Gastrocnemius medialis (tissue), 4 donors: ENCODE results near the gene CCL25. TPM values are rescaled to one million over a fixed set of nuclear protein-coding genes. Genes with fewer than 3 reads are reported as not detected.

Experiments used
- ATAC-seq, 2 donors: fragments of 150-250 bp; one replicate each; pipeline ENCODE4 v1.9.1; 2016
- DNase-seq, 2 donors: peaks; one replicate each; pipeline ENCODE4 v3.0.0-alpha.2; 2019
- H3K27ac ChIP-seq, 4 donors: fragments of 200-600 bp; sonication (generic); 1 replicate in 1 of 4; 2 replicates in 3 of 4; pipeline ENCODE4 v1.5.1; 2016 to 2018; ENCODE audit warnings: mild to moderate bottlenecking in 2 of 4, moderate library complexity in 1 of 4
- H3K27me3 ChIP-seq, 3 donors: fragments of 200-600 bp; sonication (generic) in 2 of 3; 1 replicate in 1 of 3; 2 replicates in 2 of 3; pipeline versions ENCODE4 v1.5.1 to v1.6.0; 2016 to 2019; ENCODE audit warnings: mild to moderate bottlenecking in 1 of 3, moderate library complexity in 1 of 3
- H3K36me3 ChIP-seq, 2 donors: fragments of 200-600 bp; sonication (generic) in 1 of 2; one replicate each; pipeline ENCODE4 v1.5.1; 2017 to 2018
- H3K4me1 ChIP-seq, 2 donors: fragments of 200-600 bp; sonication (generic) in 1 of 2; one replicate each; pipeline ENCODE4 v1.5.1; 2016 to 2017; ENCODE audit warnings: mild to moderate bottlenecking in 2 of 2
- H3K4me3 ChIP-seq, 4 donors: fragments of 200-600 bp; sonication (generic) in 3 of 4; 1 replicate in 1 of 4; 2 replicates in 3 of 4; pipeline ENCODE4 v1.5.1; 2016 to 2019; ENCODE audit warnings: mild to moderate bottlenecking in 2 of 4
- H3K9me3 ChIP-seq, 3 donors: fragments of 200-600 bp; sonication (generic) in 2 of 3; 1 replicate in 1 of 3; 2 replicates in 2 of 3; pipeline ENCODE4 v1.5.1; 2016 to 2019
- CTCF ChIP-seq, 5 experiments: fragments of 450-650 bp in 3 of 5; fragments of 200-600 bp in 2 of 5; sonication (generic) in 2 of 5; IDR thresholded peaks in 4 of 5; conservative IDR thresholded peaks in 1 of 5; 1 replicate in 4 of 5; 2 replicates in 1 of 5; pipeline ENCODE4 v1.5.1; 2016 to 2019; ENCODE audit warnings: antibody characterized with exemption in 5 of 5, mild to moderate bottlenecking in 3 of 5, moderate library complexity in 3 of 5
- POLR2A ChIP-seq, 2 donors: fragments of 450-650 bp; IDR thresholded peaks; one replicate each; pipeline ENCODE4 v1.6.1; 2017; ENCODE audit warnings: antibody characterized with exemption in 2 of 2, mild to moderate bottlenecking in 2 of 2, moderate library complexity in 2 of 2
- in situ Hi-C, 4 donors: fragments of 200-750 bp; cut with MboI; loops; one replicate each; pipeline versions ENCODE4 v1.15.0 to v1.8.0; 2017; ENCODE audit warnings: low sequenced_read_pairs in 4 of 4
- intact Hi-C: fragments of 100-400 bp; cut with DNase I; formaldehyde crosslinking; loops from one replicate; pipeline ENCODE4 v1.15.1; 2023; ENCODE audit warnings: low total_unique reads
- total RNA-seq, 4 donors: library from RNA; depleted of rRNA; stranded (reverse); fragments of >200 nt; gene quantifications; one replicate each; pipeline versions ENCODE4 v1.1.0 to v1.2.3, GENCODE V29; 2016

CCL25 gene
- total RNA-seq, 4 donors from 2014 or later = not detected

GRCh38 chr19:8083141-8083540 is 30.6 kb downstream of the CCL25 start:
- no peak overlapping the region for H3K4me3 ChIP-seq
- no peak for ATAC-seq
- no peaks in the 10 kb centered on the region for H3K36me3 ChIP-seq
- no peaks in the 10 kb centered on the region for H3K4me1 ChIP-seq
- DNase-seq = no peak
- no peaks in the 10 kb centered on the region for H3K27me3 ChIP-seq
- intact Hi-C loops (no loop called here), in situ Hi-C loops (no loop called here)
- no peak for TF ChIP-seq CTCF (IDR thresholded peaks at IDR 0.05 in 4 of 5, conservative IDR thresholded peaks at IDR 0.05 in 1 of 5)
- no peak for TF ChIP-seq POLR2A (IDR thresholded peaks at IDR 0.05)
- H3K27ac ChIP-seq = no peak overlapping the region
- no peaks in the 10 kb centered on the region for H3K9me3 ChIP-seq

GRCh38 chr19:8084152-8084551 is 31.6 kb downstream of the CCL25 start:
- Histone ChIP-seq H3K27ac (no peak overlapping the region), H3K4me3 (no peak overlapping the region), H3K9me3 (no peaks in the 10 kb centered on the region), H3K27me3 (no peaks in the 10 kb centered on the region), H3K36me3 (no peaks in the 10 kb centered on the region), H3K4me1 (no peaks in the 10 kb centered on the region)
- ATAC-seq (no peak), DNase-seq (no peak)
- intact Hi-C loops = no loop called here
- in situ Hi-C loops = no loop called here
- no peak for TF ChIP-seq CTCF (IDR thresholded peaks at IDR 0.05 in 4 of 5, conservative IDR thresholded peaks at IDR 0.05 in 1 of 5)
- no peak for TF ChIP-seq POLR2A (IDR thresholded peaks at IDR 0.05)

GRCh38 chr19:8085598-8086408 is 33.2 kb downstream of the CCL25 start:
- Histone ChIP-seq H3K4me1 (no peaks in the 10 kb centered on the region), H3K36me3 (no peaks in the 10 kb centered on the region), H3K27me3 (no peaks in the 10 kb centered on the region), H3K4me3 (no peak overlapping the region), H3K9me3 (no peaks in the 10 kb centered on the region), H3K27ac (no peak overlapping the region)
- DNase-seq (no peak), ATAC-seq (no peak)
- in situ Hi-C loops = no loop called here
- TF ChIP-seq CTCF (IDR thresholded peaks at IDR 0.05 in 4 of 5, conservative IDR thresholded peaks at IDR 0.05 in 1 of 5) (no peak), POLR2A (IDR thresholded peaks at IDR 0.05) (no peak)
- intact Hi-C loops = no loop called here

GRCh38 chr19:8086849-8087248 is 34.3 kb downstream of the CCL25 start:
- no peak for TF ChIP-seq POLR2A (IDR thresholded peaks at IDR 0.05)
- no peak for TF ChIP-seq CTCF (IDR thresholded peaks at IDR 0.05 in 4 of 5, conservative IDR thresholded peaks at IDR 0.05 in 1 of 5)

More at GRCh38 chr19:8086849-8087248, 34.3 kb downstream of the CCL25 start:
- ATAC-seq (no peak), DNase-seq (no peak)
- Histone ChIP-seq H3K4me1 (no peaks in the 10 kb centered on the region), H3K4me3 (no peak overlapping the region), H3K27me3 (no peaks in the 10 kb centered on the region), H3K27ac (no peak overlapping the region), H3K36me3 (no peaks in the 10 kb centered on the region), H3K9me3 (no peaks in the 10 kb centered on the region)
- intact Hi-C loops = no loop called here
- in situ Hi-C loops = no loop called here
